HEK293T (cell line): Measurements from ENCODE around the gene SYT9.

Source experiments
- FOXM1 ChIP-seq: fragments of 450-650 bp; IDR thresholded peaks from 2 replicates; pipeline ENCODE4 v1.6.1; 2017; ENCODE audit warnings: mild to moderate bottlenecking, borderline replicate concordance
- L3MBTL2 ChIP-seq: fragments of 450-650 bp; conservative IDR thresholded peaks from 2 replicates; pipeline ENCODE4 v1.6.1; 2016; ENCODE audit warnings: mild to moderate bottlenecking
- SP1 ChIP-seq: fragments of 450-650 bp; IDR thresholded peaks from 2 replicates; pipeline ENCODE4 v1.6.1; 2017

DNA sequence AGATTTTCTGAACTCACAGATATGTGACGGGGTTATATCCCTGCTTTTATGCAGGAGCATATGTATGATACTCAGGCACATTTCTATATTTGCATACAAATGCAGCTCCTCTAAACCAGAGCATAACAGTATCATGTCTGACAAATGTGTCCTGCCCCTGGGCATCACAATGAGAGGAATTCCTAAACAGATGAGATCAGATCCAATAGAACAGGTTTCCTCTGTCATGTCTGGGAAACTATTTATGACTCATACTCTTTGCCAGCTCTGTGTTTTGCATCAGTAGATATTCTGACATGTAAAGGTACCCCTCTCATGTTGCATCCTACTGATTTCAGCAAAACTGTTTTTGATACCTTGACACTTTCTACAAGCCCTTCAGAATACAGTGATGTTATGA is 29.4 kb downstream of the SYT9 start:
- TF ChIP-seq L3MBTL2 (no peak), SP1 (no peak), FOXM1 (no peak)
